Fibroblast of pulmonary artery (primary cell): Measurements from ENCODE around the gene NF1.

ENCODE experiments used
- DNase-seq: peaks from one replicate; pipeline ENCODE4 v3.0.0-alpha.2; 2010; ENCODE audit warnings: low read depth
- H3K4me3 ChIP-seq: replicated peaks from 2 replicates; pipeline ENCODE4 v1.5.1; 2011; ENCODE audit warnings: low read depth, mild to moderate bottlenecking, control low read depth, low read length, moderate library complexity
- CTCF ChIP-seq: IDR thresholded peaks from 2 replicates; pipeline ENCODE4 v1.5.1; 2011; ENCODE audit warnings: mild to moderate bottlenecking, control low read depth, low read length, inconsistent platforms; ENCODE audit errors: missing control alignments

Gene NF1

DNA sequence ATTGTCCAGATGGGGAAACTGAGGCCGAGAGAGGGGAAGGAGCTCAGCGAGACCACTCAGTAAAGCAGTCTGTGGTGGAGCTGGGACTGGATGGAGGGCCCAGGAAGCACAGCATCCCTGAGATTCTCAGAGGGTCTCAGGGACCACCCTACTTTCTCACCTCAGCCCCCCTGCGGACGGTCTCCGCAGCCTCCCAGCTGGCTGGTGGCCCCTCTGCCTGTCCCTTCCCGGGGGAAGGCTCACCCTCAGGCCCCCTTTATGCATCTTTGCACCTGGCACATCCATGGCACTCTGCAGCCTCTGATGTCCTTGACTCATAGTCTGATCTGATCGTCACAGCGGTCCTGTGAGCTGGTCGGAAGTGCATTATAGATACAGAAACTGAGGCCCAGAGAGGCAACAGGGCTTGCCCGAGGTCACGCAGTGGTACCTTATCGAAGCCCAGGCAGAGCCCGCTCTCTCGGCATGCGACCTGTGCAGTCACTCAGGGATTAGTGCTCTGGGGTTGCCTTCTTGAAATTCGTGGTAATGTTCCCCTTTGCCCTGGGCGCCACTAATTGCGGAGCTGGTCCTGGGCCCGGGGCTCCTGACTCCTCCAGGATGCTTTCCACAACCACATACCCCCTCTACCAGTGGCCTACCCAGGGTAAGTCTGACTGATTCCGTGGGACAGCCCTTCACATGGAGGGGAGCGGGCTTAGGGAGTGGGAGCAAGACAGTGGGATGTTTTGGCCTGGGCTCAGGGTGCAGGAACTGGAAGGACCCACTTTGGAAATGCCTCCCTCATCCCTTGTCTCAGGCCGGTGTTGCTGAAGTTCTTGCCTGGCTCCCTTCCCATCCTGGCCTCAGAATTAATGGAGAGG, 321.1 kb downstream of the NF1 start:
- no peak for TF ChIP-seq CTCF
- no peak for DNase-seq
- H3K4me3 ChIP-seq, result no peak overlapping the region

DNA sequence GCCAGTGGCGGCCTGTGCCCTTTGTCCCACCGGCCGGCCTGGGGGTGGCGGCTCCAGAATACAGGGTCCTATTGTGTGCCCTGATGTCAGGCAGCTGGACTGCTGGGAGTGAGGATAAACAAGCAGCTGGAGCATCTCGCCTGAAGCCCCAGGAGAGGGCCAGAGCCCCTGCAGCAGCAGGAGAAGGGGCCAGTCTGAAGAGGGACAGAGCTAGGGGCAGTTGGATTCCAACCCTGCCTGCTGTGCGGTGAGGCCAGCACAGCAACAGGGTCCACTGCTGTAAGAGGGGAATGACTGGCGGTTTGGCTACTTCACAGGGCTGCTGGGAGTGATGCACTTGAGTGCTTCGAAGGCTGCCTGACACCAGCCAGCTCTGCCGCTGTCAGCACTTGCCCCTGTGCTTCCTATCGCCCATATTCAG, 321.7 kb downstream of the NF1 start:
- DNase-seq, result no peak
- H3K4me3 ChIP-seq, result no peak overlapping the region
- no peak for TF ChIP-seq CTCF

GRCh38 chr17:31417051-31417792, 322.4 kb downstream of the NF1 start:
- TF ChIP-seq CTCF, result no peak
- no peak overlapping the region for H3K4me3 ChIP-seq
- DNase-seq, result no peak

DNA sequence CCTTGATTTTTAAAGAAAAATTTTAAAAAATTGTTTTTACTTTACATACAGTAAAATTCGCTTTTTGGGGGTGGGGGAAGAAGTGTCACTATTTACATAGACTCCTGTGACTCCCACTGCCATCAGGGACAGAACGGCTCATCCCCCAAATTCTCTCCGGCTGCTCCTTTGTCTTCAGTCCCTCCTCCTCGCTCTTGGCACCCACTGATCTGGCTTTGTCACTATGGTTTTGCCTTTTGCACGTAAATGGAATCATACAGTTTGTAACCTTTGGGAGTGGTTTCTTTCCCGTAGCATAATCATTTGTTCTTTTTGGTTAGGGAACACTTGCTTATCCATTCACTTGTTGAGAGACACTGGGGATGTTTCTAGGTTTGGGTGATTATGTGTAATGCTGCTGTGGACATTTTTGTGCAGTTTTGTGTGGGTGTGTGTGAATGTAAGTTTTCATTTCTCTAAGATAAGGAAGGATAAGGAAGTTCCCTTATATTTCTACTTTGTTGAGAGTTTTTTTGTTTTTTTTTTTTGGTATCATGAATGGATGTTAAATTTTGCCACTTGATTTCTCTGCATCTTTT, 324.1 kb downstream of the NF1 start:
- no peak for DNase-seq
- no peak for TF ChIP-seq CTCF
- no peak overlapping the region for H3K4me3 ChIP-seq

- DNase-seq, result no peak
- no peak for TF ChIP-seq CTCF
- no peak overlapping the region for H3K4me3 ChIP-seq
Measured at GRCh38 chr17:31422443-31422842, 327.7 kb downstream of the NF1 start.

DNA sequence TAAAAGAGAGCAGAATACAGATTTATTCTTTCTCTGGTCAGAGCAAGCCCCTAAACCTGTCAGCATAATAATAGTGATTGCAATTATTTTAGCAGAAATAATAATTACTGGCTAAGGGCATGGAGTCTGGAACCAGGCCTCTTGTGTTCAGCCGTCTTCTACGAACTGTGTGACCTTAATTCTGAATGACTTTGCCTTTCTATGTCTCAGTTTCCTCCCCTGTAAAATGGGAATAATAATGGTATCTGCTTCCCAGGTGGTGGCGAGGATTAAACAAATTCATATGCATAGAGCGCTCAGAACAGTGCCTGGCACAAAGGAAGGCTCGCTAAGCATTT, 330.1 kb downstream of the NF1 start:
- no peak for TF ChIP-seq CTCF
- no peak for DNase-seq
- no peak overlapping the region for H3K4me3 ChIP-seq
